Neural progenitor cell (in vitro differentiated cells): ENCODE measurements around the gene ASTN1.

ENCODE experiments used
- CTCF ChIP-seq: fragments of 200-600 bp; sonication (generic); IDR thresholded peaks from 2 replicates; pipeline ENCODE4 v1.5.1; 2017; ENCODE audit warnings: antibody characterized with exemption, mild to moderate bottlenecking
- EZH2 ChIP-seq: fragments of 200-600 bp; sonication (generic); IDR thresholded peaks from 2 replicates; pipeline ENCODE4 v1.6.1; 2017; ENCODE audit warnings: antibody characterized with exemption, mild to moderate bottlenecking, moderate library complexity
- EZH2phosphoT487 ChIP-seq: fragments of 200-600 bp; sonication (generic); IDR thresholded peaks from 2 replicates; pipeline ENCODE4 v1.6.1; 2017; ENCODE audit warnings: antibody characterized with exemption

GRCh38 chr1:176903474-176903873 is 261.0 kb downstream of the ASTN1 start:
- no peak for TF ChIP-seq CTCF
- TF ChIP-seq EZH2: no peak
- no peak for TF ChIP-seq EZH2phosphoT487
